Stimulated activated CD8-positive, alpha-beta memory T cell treated with anti-CD3 and anti-CD28 coated beads, Interleukin-12 subunit alpha, Interleukin-12 subunit beta, amount 100 ng/mL, for 1 hour (primary cell): Measurements from ENCODE around the gene SESN2.
A peak's percentile ranks its signal among the peaks of the same experiment; 100 is the strongest.
"Not testable (repeated sequence)": the region's sequence is repeated elsewhere in the genome, so short reads cannot be mapped to it uniquely, and the experiment has no call there.

Source experiments
- DNase-seq: peaks from one replicate; pipeline ENCODE4 v3.0.0-alpha.2; 2020; ENCODE audit warnings: low read depth

Gene SESN2

DNA sequence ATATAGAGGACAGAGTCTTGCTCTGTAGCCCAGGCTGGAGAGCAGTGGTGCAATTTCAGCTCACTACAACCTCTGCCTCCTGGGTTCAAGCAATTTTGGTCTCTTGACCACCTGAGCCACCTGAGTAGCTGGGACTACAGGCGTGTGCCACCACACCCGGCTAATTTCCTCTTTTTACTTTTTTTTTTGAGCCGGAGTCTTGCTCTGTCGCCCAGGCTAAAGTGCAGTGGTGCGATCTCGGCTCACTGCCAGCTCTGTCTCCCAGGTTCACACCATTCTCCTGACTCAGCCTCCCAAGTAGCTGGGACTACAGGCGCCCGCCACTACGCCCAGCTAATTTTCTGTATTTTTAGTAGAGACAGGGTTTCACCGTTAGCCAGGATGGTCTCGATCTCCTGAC, 68.1 kb downstream of the SESN2 start:
- not testable (repeated sequence) for DNase-seq

- peak; percentile 2 for DNase-seq
These were observed 68.9 kb downstream of the SESN2 start for GRCh38 chr1:28328228-28328648.

- peak; percentile 13 for DNase-seq
These were observed 70.3 kb downstream of the SESN2 start for GRCh38 chr1:28329395-28330153.
